HG03025 (cell line): ENCODE data around the gene CD274.
A peak's percentile ranks its signal among the peaks of the same experiment; 100 is the strongest.
"Not testable (repeated sequence)": the region's sequence is repeated elsewhere in the genome, so short reads cannot be mapped to it uniquely, and the experiment has no call there.

Source experiments
- ATAC-seq: cut with Tn5 transposase; IDR thresholded peaks from one replicate; pipeline ENCODE4 v1.9.1; 2021; ENCODE audit warnings: mild to moderate bottlenecking, moderate library complexity; ENCODE audit not compliant: unreplicated experiment, low FRiP score

CD274 gene

GRCh38 chr9:5460157-5460556 lies 9.8 kb downstream of the CD274 start:
- no peak for ATAC-seq

DNA sequence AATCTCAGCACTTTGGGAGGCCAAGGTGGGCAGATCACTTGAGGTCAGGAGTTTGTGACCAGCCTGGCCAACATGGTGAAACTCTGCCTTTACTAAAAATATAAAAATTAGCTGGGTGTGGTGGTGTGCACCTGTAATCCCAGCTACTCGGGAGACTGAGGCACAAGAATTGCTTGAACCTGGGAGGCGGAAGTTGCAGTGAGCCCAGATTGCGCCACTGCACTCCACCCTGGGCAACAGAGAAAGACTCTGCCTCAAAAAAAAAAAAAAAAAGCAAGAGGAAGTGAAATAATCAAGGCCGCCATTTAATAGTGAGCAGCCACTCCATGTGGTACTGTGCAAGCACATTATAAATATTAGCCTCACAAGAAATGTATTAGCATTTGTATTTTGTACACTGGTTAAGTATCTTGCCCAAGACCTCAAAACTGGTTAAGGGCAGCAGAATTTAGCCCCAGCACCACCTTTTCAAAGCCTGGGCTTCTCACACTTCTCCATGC lies 14.5 kb downstream of the CD274 start:
- not testable (repeated sequence) for ATAC-seq

DNA sequence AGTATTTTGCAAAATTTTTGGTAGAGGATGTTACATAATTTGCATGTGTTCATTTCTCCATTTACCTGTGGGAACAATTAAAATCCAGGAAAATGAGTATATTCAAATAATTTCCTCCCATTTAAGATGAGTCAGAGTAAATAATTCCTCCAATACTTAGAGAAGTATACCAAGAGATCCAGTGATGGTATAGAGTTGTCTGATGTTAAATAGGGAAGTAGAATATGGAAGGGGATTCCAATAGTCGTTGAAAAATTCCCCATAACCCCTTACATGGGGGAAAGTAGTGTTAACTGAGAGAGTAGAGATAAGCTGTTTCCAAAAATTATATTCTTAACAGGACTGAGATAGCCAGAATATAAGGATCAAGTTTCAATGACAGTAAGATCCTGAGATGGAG lies 15.7 kb downstream of the CD274 start:
- ATAC-seq = no peak

- ATAC-seq = no peak
Measured at GRCh38 chr9:5466766-5467165, 16.4 kb downstream of the CD274 start.

DNA sequence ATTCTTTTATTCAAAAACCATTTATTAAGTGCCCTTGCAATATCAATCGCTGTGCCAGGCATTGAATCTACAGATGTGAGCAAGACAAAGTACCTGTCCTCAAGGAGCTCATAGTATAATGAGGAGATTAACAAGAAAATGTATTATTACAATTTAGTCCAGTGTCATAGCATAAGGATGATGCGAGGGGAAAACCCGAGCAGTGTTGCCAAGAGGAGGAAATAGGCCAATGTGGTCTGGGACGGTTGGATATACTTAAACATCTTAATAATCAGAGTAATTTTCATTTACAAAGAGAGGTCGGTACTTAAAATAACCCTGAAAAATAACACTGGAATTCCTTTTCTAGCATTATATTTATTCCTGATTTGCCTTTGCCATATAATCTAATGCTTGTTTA lies 18.5 kb downstream of the CD274 start:
- no peak for ATAC-seq

DNA sequence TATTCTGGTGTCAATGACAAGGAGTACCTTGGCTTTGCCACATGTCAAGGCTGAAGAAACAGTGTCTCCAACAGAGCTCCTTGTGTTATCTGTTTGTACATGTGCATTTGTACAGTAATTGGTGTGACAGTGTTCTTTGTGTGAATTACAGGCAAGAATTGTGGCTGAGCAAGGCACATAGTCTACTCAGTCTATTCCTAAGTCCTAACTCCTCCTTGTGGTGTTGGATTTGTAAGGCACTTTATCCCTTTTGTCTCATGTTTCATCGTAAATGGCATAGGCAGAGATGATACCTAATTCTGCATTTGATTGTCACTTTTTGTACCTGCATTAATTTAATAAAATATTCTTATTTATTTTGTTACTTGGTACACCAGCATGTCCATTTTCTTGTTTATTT lies 19.8 kb downstream of the CD274 start:
- no peak for ATAC-seq

DNA sequence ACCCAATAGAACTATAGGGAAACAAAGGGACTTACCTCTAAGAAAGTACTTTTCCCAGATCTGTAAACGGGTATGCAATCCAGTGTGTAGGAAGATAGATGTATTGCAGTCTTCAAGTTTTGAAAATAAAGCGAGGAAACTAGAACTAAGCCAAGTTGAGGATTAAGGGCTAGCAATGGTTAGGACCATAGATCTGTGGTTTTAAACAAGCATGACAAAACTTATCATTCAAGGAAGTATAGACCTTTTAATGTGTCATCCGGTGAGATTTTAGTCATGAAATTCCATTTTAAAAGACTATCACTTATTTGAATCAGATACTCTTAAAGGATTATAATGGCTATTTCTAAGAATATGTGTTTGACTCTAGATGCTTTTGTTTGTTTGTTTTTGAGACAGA lies 20.5 kb downstream of the CD274 start:
- ATAC-seq = no peak

DNA sequence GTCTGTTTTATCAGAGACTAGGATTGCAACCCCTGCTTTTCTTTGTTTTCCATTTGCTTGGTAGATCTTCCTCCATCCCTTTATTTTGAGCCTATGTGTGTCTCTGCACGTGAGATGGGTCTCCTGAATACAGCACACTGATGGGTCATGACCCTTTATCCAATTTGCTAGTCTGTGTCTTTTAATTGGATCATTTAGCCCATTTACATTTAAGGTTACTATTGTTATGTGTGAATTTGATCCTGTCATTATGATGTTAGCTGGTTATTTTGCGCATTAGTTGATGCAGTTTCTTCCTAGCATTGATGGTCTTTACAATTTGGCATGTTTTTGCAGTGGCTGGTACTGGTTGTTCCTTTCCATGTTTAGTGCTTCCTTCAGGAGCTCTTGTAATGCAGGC lies 25.3 kb downstream of the CD274 start:
- not testable (repeated sequence) for ATAC-seq

DNA sequence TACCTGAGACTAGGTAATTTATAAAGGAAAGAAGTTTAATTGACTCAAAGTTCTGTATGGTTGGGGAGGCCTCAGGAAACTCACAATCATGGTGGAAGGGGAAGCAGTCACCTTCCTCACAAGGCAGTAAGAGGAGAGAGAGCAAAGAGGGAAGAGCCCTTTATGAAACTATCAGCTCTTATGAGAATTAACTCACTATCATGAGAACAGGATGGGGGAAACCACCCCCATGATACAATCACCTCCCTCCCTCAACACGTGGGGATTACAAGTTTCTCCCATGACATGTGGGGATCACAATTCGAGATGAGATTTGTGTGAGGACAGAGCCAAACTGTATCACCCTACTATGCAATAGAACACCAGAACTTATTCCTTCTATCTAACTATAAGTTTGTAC lies 27.9 kb downstream of the CD274 start:
- no peak for ATAC-seq

- ATAC-seq = no peak
Measured at GRCh38 chr9:5479994-5480694, 29.8 kb downstream of the CD274 start.

GRCh38 chr9:5480919-5481318 lies 30.6 kb downstream of the CD274 start:
- no peak for ATAC-seq

GRCh38 chr9:5481322-5482040 lies 31.1 kb downstream of the CD274 start:
- no peak for ATAC-seq

DNA sequence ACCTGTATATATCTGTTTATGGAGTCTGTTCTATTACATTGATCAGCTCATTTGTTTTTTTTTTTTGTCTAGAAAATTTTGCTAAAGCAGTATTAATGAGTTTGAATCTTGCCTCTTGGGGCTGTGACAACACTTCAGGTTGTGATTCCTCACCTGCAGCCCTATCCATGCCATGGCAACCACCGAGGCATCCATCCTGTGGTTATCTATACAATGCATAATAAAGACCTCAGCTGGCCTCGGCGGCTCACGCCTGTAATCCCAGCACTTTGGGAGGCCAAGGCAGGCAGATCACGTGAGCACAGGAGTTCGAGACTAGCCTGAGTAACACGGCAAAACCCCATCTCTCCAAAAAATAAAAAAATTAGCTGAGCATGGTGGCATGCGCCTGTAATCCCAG lies 31.9 kb downstream of the CD274 start:
- no peak for ATAC-seq

- ATAC-seq = no peak
Measured at GRCh38 chr9:5483306-5483705, 33.0 kb downstream of the CD274 start.

GRCh38 chr9:5485378-5486085 lies 35.2 kb downstream of the CD274 start:
- no peak for ATAC-seq

GRCh38 chr9:5486988-5487387 lies 36.6 kb downstream of the CD274 start:
- ATAC-seq = no peak

GRCh38 chr9:5488221-5489008 lies 38.1 kb downstream of the CD274 start:
- ATAC-seq = no peak

DNA sequence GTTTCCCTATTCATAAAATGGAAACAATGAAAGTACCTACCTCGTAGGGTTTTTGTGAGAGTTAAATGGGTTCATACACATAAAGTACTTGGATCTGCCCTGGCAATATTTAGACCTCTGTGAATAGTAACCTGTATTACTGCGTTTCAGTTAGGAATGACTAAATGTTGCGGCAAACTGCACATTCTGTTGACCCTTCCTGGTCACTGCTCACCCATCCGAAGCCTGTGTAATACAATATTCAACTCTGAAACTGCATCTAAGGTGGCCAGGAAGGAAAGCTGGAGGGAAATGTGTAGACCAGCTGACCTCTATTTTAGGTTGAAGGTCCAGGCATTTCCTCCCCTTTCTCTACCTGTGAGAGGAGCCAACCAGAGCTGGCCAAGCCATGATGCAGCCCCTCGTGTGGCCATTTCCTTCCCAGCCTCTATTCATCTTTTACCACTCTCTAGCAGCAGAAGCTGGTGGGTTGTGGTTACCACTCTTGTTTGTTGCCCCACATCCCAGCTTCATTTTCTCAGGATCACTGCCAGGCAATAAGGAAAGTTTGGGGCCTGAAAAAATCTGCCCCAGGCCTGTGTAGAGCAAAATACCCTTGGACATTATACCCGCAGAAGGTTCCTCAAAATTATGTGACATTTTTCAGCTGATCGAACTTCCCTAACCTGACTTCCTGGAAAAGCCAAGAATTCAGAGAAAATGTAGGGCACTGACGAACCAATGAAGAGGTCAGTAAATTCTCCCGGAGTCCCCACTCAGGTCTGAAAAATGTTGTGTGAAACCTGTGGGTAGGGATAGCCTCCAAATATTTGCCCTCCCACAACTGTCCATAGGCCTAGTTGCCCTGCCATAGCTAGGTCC lies 39.5 kb downstream of the CD274 start:
- no peak for ATAC-seq

GRCh38 chr9:5492965-5493678 lies 42.8 kb downstream of the CD274 start:
- ATAC-seq = peak; percentile 17
